ENCODE results near the gene GCDH. TPM values are rescaled to one million over a fixed set of nuclear protein-coding genes. Genes with fewer than 3 reads are reported as not detected.

Gene GCDH
- total RNA-seq, 2 experiments from 2014 or later, result 41.2 to 42.5 TPM

DNA sequence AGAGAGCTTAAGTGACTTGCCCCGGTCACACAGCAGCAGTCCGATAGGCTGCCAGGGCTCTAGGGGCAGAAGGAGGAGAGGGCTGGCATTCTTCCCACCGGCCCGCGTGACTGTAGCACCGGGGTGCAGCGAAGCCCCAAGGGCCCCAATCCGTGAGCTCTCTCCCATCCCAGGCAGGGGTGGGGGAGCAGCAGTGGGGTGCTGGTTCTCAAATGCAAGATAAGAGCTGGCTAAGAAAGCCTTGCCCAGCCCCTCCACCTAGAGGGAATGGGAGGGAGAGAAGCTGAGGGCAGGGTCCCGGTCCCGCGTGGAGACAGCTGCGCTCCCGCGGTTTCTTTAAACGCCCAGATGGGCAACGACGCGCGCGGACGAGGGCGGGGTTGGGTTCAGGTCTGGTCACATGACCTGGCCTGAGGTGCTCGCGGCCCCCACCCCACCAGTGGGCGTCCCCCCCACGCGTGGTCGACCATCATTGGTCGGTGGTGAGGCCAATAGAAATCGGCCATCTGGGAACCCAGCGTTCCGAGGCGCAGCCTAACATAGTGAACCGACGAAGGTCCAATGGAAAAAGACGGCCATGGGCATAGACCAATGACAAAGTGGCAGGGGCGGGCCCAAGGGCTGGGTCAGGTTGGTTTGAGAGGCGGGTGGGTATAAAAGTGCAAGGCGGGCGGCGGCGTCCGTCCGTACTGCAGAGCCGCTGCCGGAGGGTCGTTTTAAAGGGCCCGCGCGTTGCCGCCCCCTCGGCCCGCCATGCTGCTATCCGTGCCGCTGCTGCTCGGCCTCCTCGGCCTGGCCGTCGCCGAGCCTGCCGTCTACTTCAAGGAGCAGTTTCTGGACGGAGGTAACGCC, 47.2 kb downstream of the GCDH start, which contains the start of gene CALR:
Gene CALR, plus strand, starts transcription at position 683 of the 852 bp plus-strand sequence. Its CDS starts 71 bp downstream, at position 754.
- Mint-ChIP-seq H3K4me1 (peaks cover 49% of the 10 kb centered on the region), H3K9me3 (no peaks in the 10 kb centered on the region), H3K27ac (peak within 1 kb of the TSS; percentile 92), H3K4me3 (peak within 1 kb of the TSS; percentile 99), H3K36me3 (peaks cover 46% of the 10 kb centered on the region), H3K27me3 (no peaks in the 10 kb centered on the region)
- peak; percentile 98 for DNase-seq

DNA sequence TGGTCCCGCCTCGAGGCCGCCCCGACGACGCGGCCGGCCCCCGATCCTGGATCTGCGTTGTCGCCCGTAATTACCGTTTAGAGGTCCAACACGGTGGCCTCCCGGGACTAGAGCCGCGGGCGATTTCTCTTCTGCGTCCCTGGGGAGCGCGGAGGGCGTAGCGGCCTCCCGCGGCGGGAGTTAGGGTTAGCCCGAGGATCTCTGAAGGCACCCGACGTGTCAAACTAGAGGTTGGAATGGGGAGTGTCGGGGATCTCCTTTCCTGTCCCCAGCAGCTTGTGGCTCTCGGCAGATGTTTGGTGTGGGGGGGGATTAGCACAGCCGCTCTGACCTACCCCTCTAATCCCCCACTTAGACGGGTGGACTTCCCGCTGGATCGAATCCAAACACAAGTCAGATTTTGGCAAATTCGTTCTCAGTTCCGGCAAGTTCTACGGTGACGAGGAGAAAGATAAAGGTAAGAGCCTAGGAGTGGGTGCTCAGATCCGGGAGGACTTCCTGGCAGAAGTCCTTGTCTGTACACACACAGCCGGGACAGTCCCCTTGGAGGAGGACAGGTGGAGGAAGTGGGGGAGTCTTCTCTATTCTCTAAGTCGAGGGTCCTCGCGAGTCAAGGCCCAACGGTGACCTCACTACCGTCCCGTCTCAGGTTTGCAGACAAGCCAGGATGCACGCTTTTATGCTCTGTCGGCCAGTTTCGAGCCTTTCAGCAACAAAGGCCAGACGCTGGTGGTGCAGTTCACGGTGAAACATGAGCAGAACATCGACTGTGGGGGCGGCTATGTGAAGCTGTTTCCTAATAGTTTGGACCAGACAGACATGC, 48.0 kb downstream of the GCDH start:
- peak; percentile 44 for DNase-seq
- Mint-ChIP-seq H3K27me3 (no peaks in the 10 kb centered on the region), H3K27ac (peak overlapping the region; percentile 92), H3K9me3 (peaks cover 1% of the 10 kb centered on the region), H3K36me3 (peaks cover 53% of the 10 kb centered on the region), H3K4me1 (peaks cover 54% of the 10 kb centered on the region), H3K4me3 (peak overlapping the region; percentile 99)

DNA sequence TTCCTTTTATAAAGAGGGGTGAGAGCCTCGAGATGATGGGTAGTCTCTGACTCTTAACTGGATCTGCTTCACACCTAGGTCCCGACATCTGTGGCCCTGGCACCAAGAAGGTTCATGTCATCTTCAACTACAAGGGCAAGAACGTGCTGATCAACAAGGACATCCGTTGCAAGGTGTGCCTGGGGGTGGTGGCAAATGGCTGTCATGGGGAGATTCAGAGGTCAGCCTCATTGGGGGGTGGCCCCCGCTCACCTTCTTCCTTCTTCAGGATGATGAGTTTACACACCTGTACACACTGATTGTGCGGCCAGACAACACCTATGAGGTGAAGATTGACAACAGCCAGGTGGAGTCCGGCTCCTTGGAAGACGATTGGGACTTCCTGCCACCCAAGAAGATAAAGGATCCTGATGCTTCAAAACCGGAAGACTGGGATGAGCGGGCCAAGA, 49.0 kb downstream of the GCDH start:
- Mint-ChIP-seq H3K36me3 (peaks cover 61% of the 10 kb centered on the region), H3K4me3 (peak overlapping the region; percentile 99), H3K9me3 (peaks cover 1% of the 10 kb centered on the region), H3K4me1 (peaks cover 61% of the 10 kb centered on the region), H3K27ac (peak overlapping the region; percentile 92), H3K27me3 (no peaks in the 10 kb centered on the region)
- DNase-seq, result no peak

DNA sequence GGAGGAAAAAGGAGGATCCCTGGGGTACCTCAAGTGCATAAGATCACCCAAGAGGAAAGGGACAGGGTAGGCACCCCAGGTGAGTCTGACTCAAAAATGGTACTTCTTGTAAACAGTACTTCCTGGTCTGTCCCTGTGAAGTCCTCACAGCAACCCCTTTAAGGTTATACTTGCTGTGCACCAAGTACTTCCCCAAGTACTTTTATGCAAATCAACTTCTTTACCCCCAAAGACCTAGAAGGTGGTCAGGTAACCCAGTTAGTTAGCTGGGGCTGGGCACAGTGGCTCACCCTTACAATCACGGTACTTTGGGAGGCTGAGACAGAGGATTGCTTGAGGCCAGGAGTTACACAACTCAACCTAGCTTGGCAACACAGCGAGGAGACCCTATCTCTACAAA, 49.9 kb downstream of the GCDH start:
- peak overlapping the region; percentile 92 for H3K27ac Mint-ChIP-seq
- DNase-seq, result no peak
- H3K27me3 Mint-ChIP-seq, result peaks cover 3% of the 10 kb centered on the region
- peak overlapping the region; percentile 99 for H3K4me3 Mint-ChIP-seq
- peaks cover 1% of the 10 kb centered on the region for H3K9me3 Mint-ChIP-seq
- peaks cover 67% of the 10 kb centered on the region for H3K4me1 Mint-ChIP-seq
- H3K36me3 Mint-ChIP-seq, result peaks cover 70% of the 10 kb centered on the region

DNA sequence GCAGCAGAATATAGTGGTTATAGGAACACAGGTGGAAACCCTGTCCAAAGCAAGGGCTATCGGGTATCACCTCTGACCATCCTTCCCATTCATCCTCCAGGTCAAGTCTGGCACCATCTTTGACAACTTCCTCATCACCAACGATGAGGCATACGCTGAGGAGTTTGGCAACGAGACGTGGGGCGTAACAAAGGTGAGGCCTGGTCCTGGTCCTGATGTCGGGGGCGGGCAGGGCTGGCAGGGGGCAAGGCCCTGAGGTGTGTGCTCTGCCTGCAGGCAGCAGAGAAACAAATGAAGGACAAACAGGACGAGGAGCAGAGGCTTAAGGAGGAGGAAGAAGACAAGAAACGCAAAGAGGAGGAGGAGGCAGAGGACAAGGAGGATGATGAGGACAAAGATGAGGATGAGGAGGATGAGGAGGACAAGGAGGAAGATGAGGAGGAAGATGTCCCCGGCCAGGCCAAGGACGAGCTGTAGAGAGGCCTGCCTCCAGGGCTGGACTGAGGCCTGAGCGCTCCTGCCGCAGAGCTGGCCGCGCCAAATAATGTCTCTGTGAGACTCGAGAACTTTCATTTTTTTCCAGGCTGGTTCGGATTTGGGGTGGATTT, 52.6 kb downstream of the GCDH start:
- H3K9me3 Mint-ChIP-seq, result peaks cover 1% of the 10 kb centered on the region
- peak overlapping the region; percentile 81 for H3K27ac Mint-ChIP-seq
- peak overlapping the region; percentile 4 for H3K4me3 Mint-ChIP-seq
- H3K4me1 Mint-ChIP-seq, result peaks cover 66% of the 10 kb centered on the region
- DNase-seq, result no peak
- peaks cover 84% of the 10 kb centered on the region for H3K36me3 Mint-ChIP-seq
- peaks cover 3% of the 10 kb centered on the region for H3K27me3 Mint-ChIP-seq

DNA sequence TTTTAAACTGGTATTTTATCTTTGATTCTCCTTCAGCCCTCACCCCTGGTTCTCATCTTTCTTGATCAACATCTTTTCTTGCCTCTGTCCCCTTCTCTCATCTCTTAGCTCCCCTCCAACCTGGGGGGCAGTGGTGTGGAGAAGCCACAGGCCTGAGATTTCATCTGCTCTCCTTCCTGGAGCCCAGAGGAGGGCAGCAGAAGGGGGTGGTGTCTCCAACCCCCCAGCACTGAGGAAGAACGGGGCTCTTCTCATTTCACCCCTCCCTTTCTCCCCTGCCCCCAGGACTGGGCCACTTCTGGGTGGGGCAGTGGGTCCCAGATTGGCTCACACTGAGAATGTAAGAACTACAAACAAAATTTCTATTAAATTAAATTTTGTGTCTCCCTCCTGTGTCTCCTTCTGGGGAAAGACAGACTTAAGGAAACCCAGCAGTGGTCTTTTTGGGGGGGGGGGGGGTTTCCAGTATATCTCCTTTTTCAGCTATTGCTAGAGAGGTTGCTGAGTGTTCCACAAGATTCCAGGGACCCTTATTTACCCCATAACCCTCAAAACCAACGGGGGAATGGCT, 53.2 kb downstream of the GCDH start:
- Mint-ChIP-seq H3K9me3 (peaks cover 1% of the 10 kb centered on the region), H3K27ac (peak overlapping the region; percentile 70), H3K36me3 (peaks cover 79% of the 10 kb centered on the region), H3K4me1 (peaks cover 67% of the 10 kb centered on the region), H3K27me3 (peaks cover 3% of the 10 kb centered on the region), H3K4me3 (peak overlapping the region; percentile 68)
- DNase-seq, result no peak

DNA sequence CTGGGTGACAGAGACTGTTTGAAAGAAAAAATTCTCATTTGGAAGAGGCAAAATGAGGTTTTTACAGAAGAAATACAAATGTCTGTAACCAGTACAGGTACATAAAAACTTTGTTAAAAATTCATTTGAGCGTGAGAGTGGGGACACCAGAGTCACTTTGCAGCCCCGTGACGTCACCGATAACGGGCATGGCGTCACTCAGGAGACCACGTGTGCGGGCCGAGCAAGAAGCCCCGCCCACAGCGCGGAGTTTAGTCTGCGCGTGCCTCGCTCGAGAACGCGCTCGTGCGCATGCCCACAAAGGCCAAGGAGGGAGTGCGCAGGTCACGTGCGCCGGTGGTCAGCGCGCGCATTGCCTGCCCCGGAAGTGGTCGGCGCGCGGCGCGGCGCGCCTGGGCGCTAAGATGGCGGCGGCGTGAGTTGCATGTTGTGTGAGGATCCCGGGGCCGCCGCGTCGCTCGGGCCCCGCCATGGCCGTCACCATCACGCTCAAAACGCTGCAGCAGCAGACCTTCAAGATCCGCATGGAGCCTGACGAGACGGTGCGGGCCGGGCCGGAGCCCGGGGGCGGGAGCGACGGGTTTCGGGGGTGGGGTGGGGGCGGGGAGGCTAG, 54.6 kb downstream of the GCDH start, which contains the start of gene RAD23A:
Gene RAD23A, plus strand, starts transcription at position 384 of the 613 bp plus-strand sequence. Its CDS starts 87 bp downstream, at position 471.
- Mint-ChIP-seq H3K9me3 (peaks cover 1% of the 10 kb centered on the region), H3K27me3 (peaks cover 3% of the 10 kb centered on the region), H3K4me3 (peak within 1 kb of the TSS; percentile 88), H3K36me3 (peaks cover 71% of the 10 kb centered on the region), H3K27ac (peak within 1 kb of the TSS; percentile 97), H3K4me1 (peaks cover 55% of the 10 kb centered on the region)
- peak; percentile 99 for DNase-seq

DNA sequence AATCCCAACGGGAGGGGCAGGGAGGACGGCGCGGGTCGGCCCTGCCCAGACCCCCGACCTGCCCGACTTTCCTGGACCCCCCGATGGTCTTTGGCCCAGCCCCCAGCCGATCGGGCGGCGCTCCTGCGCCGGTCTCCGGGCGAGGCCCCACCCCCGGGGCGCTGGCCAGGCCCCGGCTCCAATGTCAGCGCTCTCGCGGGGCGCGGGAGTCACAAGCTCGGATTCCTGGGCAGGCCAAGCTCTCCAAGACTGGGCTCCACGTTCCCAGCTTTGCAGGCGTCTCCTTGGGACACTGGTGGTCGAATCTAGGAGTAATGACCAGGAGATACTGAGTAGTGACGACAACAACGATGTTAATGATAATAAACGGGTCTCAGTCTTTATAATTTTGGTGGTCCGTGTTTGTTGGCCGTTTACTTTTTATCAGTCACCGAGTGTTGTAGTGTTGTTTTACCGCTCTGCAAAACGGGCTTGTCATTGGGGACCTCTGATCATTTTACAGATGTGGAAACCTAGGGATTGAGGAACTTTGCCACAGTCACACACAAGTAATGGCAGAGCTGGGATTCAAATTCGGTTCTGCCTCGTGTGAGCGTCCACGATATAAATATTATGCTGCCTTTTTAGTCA, 55.2 kb downstream of the GCDH start:
- H3K4me3 Mint-ChIP-seq, result peak overlapping the region; percentile 88

DNA sequence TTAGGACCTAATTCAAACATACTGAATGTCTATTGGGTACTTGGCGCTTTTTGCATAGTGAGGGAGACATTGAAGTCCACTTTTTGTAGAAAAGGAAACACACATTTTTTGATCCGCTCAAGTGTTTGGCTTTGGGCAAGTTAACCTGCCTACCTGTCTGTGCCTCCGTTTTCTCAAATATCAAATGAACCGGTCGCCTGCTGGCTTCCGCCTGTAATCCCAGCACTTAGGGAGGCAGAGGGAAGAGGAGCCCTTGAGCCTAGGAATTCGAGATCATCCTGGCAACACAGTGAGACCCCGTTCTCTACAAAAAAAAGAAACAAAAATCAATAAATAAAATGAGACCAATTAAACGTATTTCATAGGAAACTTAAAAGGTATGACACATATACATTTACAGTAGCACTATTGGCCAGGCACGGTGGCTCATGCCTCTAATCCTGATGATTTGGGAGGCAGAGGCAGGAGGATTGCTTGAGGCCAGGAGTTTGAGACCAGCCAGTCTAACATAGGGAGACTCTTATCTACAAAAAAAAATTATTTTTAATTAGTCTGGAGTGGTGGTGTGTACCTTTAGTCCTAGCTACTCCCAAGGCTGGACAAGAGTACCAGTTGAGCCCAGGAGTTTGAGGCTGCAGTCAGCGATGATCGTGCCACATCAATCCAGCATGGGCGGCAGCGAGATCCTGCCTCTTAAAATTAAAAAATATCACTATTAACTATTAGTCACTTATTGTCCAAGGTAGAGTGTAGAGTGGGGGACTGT, 56.0 kb downstream of the GCDH start:
- peak overlapping the region; percentile 88 for H3K4me3 Mint-ChIP-seq
- peaks cover 50% of the 10 kb centered on the region for H3K4me1 Mint-ChIP-seq
- no peak for DNase-seq
- H3K9me3 Mint-ChIP-seq, result peaks cover 1% of the 10 kb centered on the region
- H3K27ac Mint-ChIP-seq, result peak overlapping the region; percentile 92
- peaks cover 3% of the 10 kb centered on the region for H3K27me3 Mint-ChIP-seq
- peaks cover 69% of the 10 kb centered on the region for H3K36me3 Mint-ChIP-seq

More for the DNA sequence above, 55.2 kb downstream of the GCDH start:
- Mint-ChIP-seq H3K27me3 (peaks cover 3% of the 10 kb centered on the region), H3K36me3 (peaks cover 69% of the 10 kb centered on the region), H3K4me1 (peaks cover 51% of the 10 kb centered on the region), H3K27ac (peak overlapping the region; percentile 92), H3K9me3 (peaks cover 1% of the 10 kb centered on the region)
- peak; percentile 71 for DNase-seq

DNA sequence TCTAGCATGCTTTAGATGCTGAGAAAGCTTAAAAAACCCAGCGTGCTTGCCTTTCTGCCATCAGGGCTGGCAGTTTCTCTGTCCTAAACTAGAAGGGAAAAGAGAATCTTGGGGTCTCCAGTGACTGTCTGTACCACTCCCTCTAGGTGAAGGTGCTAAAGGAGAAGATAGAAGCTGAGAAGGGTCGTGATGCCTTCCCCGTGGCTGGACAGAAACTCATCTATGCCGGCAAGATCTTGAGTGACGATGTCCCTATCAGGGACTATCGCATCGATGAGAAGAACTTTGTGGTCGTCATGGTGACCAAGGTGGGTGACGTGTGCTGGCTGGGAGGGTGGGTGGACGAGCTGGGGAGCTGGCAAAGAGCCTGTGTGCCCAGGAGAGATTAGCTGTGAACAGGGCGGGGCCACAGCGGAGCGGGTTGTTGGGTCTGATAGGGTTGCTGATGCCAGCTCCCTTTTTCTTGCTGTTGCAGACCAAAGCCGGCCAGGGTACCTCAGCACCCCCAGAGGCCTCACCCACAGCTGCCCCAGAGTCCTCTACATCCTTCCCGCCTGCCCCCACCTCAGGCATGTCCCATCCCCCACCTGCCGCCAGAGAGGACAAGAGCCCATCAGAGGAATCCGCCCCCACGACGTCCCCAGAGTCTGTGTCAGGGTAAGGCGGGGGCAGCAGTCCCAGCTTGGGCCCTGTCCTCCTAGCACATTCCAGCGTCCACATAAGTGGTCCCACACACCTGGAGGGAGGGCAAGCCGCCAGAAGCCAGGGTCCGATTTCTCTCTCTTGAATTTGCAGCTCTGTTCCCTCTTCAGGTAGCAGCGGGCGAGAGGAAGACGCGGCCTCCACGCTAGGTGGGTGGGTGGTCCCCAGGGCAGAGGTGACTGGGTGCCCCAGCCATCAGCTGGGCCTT, 57.0 kb downstream of the GCDH start:
- H3K4me3 Mint-ChIP-seq, result peak overlapping the region; percentile 51
- peaks cover 42% of the 10 kb centered on the region for H3K4me1 Mint-ChIP-seq
- H3K27me3 Mint-ChIP-seq, result peaks cover 3% of the 10 kb centered on the region
- peaks cover 1% of the 10 kb centered on the region for H3K9me3 Mint-ChIP-seq
- H3K36me3 Mint-ChIP-seq, result peaks cover 65% of the 10 kb centered on the region
- no peak for DNase-seq
- H3K27ac Mint-ChIP-seq, result peak overlapping the region; percentile 73

DNA sequence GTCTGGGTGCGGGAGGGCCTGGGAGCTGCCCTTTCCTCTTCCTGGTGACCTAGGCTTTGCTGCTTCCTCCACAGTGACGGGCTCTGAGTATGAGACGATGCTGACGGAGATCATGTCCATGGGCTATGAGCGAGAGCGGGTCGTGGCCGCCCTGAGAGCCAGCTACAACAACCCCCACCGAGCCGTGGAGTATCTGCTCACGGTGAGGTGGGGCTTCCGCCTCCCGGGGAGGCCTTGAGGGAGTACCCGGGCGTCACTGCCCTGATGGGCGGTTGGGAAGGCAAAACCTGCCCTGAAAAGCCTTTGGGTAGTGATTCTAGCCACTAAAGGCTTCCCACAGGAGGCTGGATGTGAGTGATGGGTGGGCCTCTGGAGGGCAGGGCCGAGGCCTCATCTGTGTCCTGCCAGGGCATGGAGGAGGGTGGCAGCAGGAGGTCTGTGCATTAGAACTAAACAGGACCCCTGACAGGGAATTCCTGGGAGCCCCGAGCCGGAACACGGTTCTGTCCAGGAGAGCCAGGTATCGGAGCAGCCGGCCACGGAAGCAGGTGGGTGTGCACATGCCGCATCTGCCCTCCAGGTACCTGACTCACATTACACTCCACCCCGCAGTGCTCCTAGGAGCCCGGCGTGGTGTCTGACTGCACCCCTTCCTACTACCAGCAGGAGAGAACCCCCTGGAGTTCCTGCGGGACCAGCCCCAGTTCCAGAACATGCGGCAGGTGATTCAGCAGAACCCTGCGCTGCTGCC, 57.8 kb downstream of the GCDH start:
- H3K4me1 Mint-ChIP-seq, result peaks cover 36% of the 10 kb centered on the region
- peaks cover 58% of the 10 kb centered on the region for H3K36me3 Mint-ChIP-seq
- H3K27ac Mint-ChIP-seq, result peak overlapping the region; percentile 73
- H3K9me3 Mint-ChIP-seq, result no peaks in the 10 kb centered on the region
- DNase-seq, result no peak
- no peak overlapping the region for H3K4me3 Mint-ChIP-seq
- H3K27me3 Mint-ChIP-seq, result peaks cover 3% of the 10 kb centered on the region
